HEK293 (cell line): Measurements from ENCODE around the gene LTC4S.
"Not testable (repeated sequence)": the region's sequence is repeated elsewhere in the genome, so short reads cannot be mapped to it uniquely, and the experiment has no call there.

Source experiments
- CTCF ChIA-PET: fragments of 350-600 bp; formaldehyde crosslinking; extraction: SDS; loops from one replicate; lab custom pipeline; 2021; ENCODE audit warnings: antibody characterized with exemption; lab: Yijun Ruan, JAX
- POLR2A ChIA-PET: fragments of 300-600 bp; formaldehyde crosslinking; extraction: SDS; loops from one replicate; lab custom pipeline; 2020; ENCODE audit warnings: antibody characterized with exemption, inconsistent platforms; lab: Yijun Ruan, JAX
- H3K27ac ChIP-seq: fragments of 200-500 bp; sonication (Bioruptor generic); 2 replicates; pipeline ENCODE4 v1.5.1; 2014; ENCODE audit warnings: low read depth, low read length, control low read depth, inconsistent platforms; ENCODE audit errors: extremely low read depth
- H3K36me3 ChIP-seq, 2 experiments: fragments of 200-500 bp in 1 of 2; sonication (Bioruptor generic) in 1 of 2; 1 replicate in 1 of 2; 2 replicates in 1 of 2; pipeline ENCODE4 v1.5.1; 2014 to 2017; ENCODE audit warnings: inconsistent platforms in 2 of 2, low read length in 2 of 2; ENCODE audit not compliant: control insufficient read depth in 2 of 2, insufficient read depth in 1 of 2
- H3K4me1 ChIP-seq: fragments of 200-500 bp; sonication (Bioruptor generic); 2 replicates; pipeline ENCODE4 v1.5.1; 2014; ENCODE audit warnings: mild to moderate bottlenecking, low read length, inconsistent platforms; ENCODE audit not compliant: control insufficient read depth, insufficient read depth
- H3K4me3 ChIP-seq: 2 replicates; pipeline ENCODE4 v1.5.1; 2011; ENCODE audit warnings: low read depth, mild to moderate bottlenecking, control low read depth, low read length, moderate library complexity
- H3K9me3 ChIP-seq: fragments of 200-500 bp; sonication (Bioruptor generic); 2 replicates; pipeline ENCODE4 v1.5.1; 2014; ENCODE audit warnings: low read depth, low read length, inconsistent platforms; ENCODE audit not compliant: control insufficient read depth, insufficient read depth
- HOXD13 ChIP-seq: sonication (generic); formaldehyde crosslinking; IDR thresholded peaks from 2 replicates; pipeline ENCODE4 v1.8.0; 2022; ENCODE audit warnings: missing genetic modification reagents, borderline replicate concordance
- OSR2 ChIP-seq: fragments of 450-650 bp; formaldehyde crosslinking; IDR thresholded peaks from 2 replicates; pipeline ENCODE4 v1.5.1; 2016; ENCODE audit warnings: missing biosample characterization, missing genetic modification characterization
- TRIM28 ChIP-seq: IDR thresholded peaks from 2 replicates; pipeline ENCODE4 v1.6.1; 2011; ENCODE audit warnings: low read length, control low read depth, borderline replicate concordance
- ZBTB11 ChIP-seq: fragments of 450-650 bp; formaldehyde crosslinking; conservative IDR thresholded peaks from 2 replicates; pipeline ENCODE4 v1.5.1; 2016; ENCODE audit warnings: low read depth, missing biosample characterization, missing genetic modification characterization
- ZBTB17 ChIP-seq: fragments of 450-650 bp; formaldehyde crosslinking; IDR thresholded peaks from 2 replicates; pipeline ENCODE4 v1.5.1; 2016; ENCODE audit warnings: missing biosample characterization, missing genetic modification characterization
- ZNF555 ChIP-seq: fragments of 450-650 bp; formaldehyde crosslinking; conservative IDR thresholded peaks from 2 replicates; pipeline ENCODE4 v1.5.1; 2017; ENCODE audit warnings: missing biosample characterization, mild to moderate bottlenecking, missing genetic modification characterization, inconsistent platforms
- ZNF660 ChIP-seq: fragments of 450-650 bp; IDR thresholded peaks from 2 replicates; pipeline ENCODE4 v1.5.1; 2018; ENCODE audit warnings: missing biosample characterization, mild to moderate bottlenecking, missing genetic modification characterization
- ZNF707 ChIP-seq: fragments of 450-650 bp; formaldehyde crosslinking; IDR thresholded peaks from 2 replicates; pipeline ENCODE4 v1.5.1; 2016; ENCODE audit warnings: missing biosample characterization, missing genetic modification characterization
- ZNF792 ChIP-seq: fragments of 450-650 bp; formaldehyde crosslinking; IDR thresholded peaks from 2 replicates; pipeline ENCODE4 v1.5.1; 2016; ENCODE audit warnings: missing biosample characterization, missing genetic modification characterization
- TF ChIP-seq, protein P1 (sequence below): fragments of 450-650 bp; formaldehyde crosslinking; IDR thresholded peaks from 2 replicates; pipeline ENCODE4 v1.5.1; 2017; ENCODE audit warnings: missing biosample characterization, missing genetic modification characterization
- TF ChIP-seq, protein P2 (sequence below): fragments of 450-650 bp; formaldehyde crosslinking; IDR thresholded peaks from 2 replicates; pipeline ENCODE4 v1.5.1; 2016; ENCODE audit warnings: missing biosample characterization, missing genetic modification characterization

The LTC4S gene

DNA sequence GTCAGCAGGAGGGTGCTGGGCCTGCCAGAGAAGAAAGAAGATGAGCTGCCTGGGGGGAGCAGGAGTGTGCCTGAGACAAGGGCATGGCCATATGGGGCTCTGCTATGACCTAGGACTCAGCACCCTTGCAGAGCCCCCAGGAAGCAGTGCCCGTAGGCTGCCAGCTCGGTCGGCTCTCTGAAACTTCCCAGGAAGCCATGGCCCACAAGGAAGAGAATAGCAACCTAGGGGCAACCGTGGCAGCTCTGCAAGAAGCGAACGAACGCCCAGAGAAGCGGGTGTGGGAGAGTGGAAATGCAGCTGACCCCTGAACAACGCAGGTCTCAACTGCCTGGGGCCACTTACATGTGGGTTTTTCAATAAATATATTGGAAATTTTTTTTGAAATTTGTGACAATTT lies 10.7 kb upstream of the LTC4S start:
- POLR2A ChIA-PET: interaction anchor here (1.2 kb wide), 1 partner anchor 23 kb away, joined by 3 read pairs; no protein-coding TSS in a partner anchor
- TF ChIP-seq, protein P1, sequence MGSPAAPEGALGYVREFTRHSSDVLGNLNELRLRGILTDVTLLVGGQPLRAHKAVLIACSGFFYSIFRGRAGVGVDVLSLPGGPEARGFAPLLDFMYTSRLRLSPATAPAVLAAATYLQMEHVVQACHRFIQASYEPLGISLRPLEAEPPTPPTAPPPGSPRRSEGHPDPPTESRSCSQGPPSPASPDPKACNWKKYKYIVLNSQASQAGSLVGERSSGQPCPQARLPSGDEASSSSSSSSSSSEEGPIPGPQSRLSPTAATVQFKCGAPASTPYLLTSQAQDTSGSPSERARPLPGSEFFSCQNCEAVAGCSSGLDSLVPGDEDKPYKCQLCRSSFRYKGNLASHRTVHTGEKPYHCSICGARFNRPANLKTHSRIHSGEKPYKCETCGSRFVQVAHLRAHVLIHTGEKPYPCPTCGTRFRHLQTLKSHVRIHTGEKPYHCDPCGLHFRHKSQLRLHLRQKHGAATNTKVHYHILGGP (tag by site-specific recombination): no peak
- TF ChIP-seq ZBTB17 (tag by site-specific recombination) (no peak), HOXD13 (CRISPR knock-in tag) (no peak), ZNF792 (no peak)
- TF ChIP-seq, all 188 proteins: peak for 0
- Histone ChIP-seq H3K9me3 (no peaks in the 10 kb centered on the region), H3K27ac (no peak overlapping the region), H3K4me1 (no peaks in the 10 kb centered on the region), H3K36me3 (peaks cover 4 to 27% of the 10 kb centered on the region in 2 experiments; a peak in 2 of 3 replicates), H3K4me3 (no peak overlapping the region)
- CTCF ChIA-PET: interaction anchor here (0.6 to 1.0 kb wide), 3 partner anchors 20 to 119 kb away, joined by 3 to 7 read pairs (median 3); no protein-coding TSS in a partner anchor

- CTCF ChIA-PET: no interaction called here
- POLR2A ChIA-PET: interaction anchor here (1.6 kb wide), 1 partner anchor 24 kb away, joined by 4 read pairs; no protein-coding TSS in a partner anchor
- no peaks in the 10 kb centered on the region for H3K9me3 ChIP-seq
- H3K4me3 ChIP-seq: no peak overlapping the region
- H3K36me3 ChIP-seq: peaks cover 0 to 5% of the 10 kb centered on the region in 2 experiments; a peak in 1 of 3 replicates
- no peaks in the 10 kb centered on the region for H3K4me1 ChIP-seq
- no peak overlapping the region for H3K27ac ChIP-seq
- TF ChIP-seq ZBTB11 (no peak), ZNF555 (tag by site-specific recombination) (no peak), ZNF660 (tag by site-specific recombination) (no peak), ZNF707 (tag by site-specific recombination) (no peak), TRIM28 (no peak)
- TF ChIP-seq, protein P2, sequence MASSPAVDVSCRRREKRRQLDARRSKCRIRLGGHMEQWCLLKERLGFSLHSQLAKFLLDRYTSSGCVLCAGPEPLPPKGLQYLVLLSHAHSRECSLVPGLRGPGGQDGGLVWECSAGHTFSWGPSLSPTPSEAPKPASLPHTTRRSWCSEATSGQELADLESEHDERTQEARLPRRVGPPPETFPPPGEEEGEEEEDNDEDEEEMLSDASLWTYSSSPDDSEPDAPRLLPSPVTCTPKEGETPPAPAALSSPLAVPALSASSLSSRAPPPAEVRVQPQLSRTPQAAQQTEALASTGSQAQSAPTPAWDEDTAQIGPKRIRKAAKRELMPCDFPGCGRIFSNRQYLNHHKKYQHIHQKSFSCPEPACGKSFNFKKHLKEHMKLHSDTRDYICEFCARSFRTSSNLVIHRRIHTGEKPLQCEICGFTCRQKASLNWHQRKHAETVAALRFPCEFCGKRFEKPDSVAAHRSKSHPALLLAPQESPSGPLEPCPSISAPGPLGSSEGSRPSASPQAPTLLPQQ (tag by site-specific recombination): 0 out of 2 replicates have a peak, but pooled peaks have one; percentile 22
Measured at GRCh38 chr5:179786861-179787260, 6.9 kb upstream of the LTC4S start.

DNA sequence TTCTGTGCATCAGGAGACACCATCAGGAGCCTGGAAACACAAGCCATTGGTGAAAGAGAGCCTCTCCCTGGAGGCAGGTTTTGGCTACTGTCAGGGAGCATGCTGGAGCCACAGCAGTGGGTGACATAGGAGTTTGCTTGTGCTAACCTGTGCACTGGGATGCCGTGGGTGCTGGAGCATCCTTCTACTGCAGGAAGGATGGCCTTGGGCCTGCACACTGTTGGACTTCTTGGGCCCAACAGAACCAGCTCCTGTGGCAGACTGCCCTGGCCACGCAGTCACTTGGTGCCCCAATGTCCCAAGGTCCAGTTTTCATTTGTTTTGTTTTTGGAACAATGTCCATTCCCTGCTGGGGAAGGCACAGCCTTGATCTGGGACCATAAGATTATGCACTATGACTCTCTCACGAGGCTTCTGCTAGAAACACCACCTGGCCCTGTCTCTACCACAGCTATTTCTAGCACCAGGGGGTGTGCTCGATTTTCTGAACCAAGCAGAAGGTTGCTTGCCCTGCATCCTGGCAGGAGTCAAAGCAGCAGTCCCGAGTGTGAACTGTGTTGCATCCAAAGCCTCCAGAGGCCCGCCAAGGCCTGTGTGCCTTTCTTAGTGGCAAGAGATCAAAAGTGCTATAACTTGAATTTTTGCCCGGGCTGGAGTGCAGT lies 5.5 kb upstream of the LTC4S start:
- H3K27ac ChIP-seq: no peak overlapping the region
- no peaks in the 10 kb centered on the region for H3K36me3 ChIP-seq
- H3K9me3 ChIP-seq: no peaks in the 10 kb centered on the region
- TF ChIP-seq ZNF555 (tag by site-specific recombination) (no peak), OSR2 (tag by site-specific recombination) (peak; percentile 43)
- CTCF ChIA-PET: interaction anchor here (0.7 kb wide), 1 partner anchor 1501 kb away, joined by 6 read pairs; no protein-coding TSS in a partner anchor
- H3K4me3 ChIP-seq: no peak overlapping the region
- H3K4me1 ChIP-seq: no peaks in the 10 kb centered on the region
- POLR2A ChIA-PET: interaction anchor here (1.6 kb wide), 1 partner anchor 25 kb away, joined by 4 read pairs; no protein-coding TSS in a partner anchor

- H3K36me3 ChIP-seq, H3K9me3 ChIP-seq, CTCF ChIA-PET, H3K4me3 ChIP-seq, H3K4me1 ChIP-seq, POLR2A ChIA-PET, H3K27ac ChIP-seq: not testable (repeated sequence)
Measured at GRCh38 chr5:179789278-179789677, 4.5 kb upstream of the LTC4S start.
